IPS-18a (cell line): ENCODE results near the gene PDE4D.

Experiments
- H3K27ac ChIP-seq: one replicate; pipeline ENCODE4 v1.5.1; 2013; ENCODE audit warnings: low read length
- H3K27me3 ChIP-seq: one replicate; pipeline ENCODE4 v1.6.1; 2013; ENCODE audit warnings: mild to moderate bottlenecking, low read length; ENCODE audit not compliant: control insufficient read depth, insufficient read depth
- H3K36me3 ChIP-seq: one replicate; pipeline ENCODE4 v1.6.1; 2013; ENCODE audit warnings: low read depth, low read length; ENCODE audit not compliant: control insufficient read depth
- H3K4me1 ChIP-seq: one replicate; pipeline ENCODE4 v1.6.1; 2013; ENCODE audit warnings: low read depth, low read length; ENCODE audit not compliant: control insufficient read depth
- H3K4me3 ChIP-seq: one replicate; pipeline ENCODE4 v1.5.1; 2013; ENCODE audit warnings: low read length
- H3K9ac ChIP-seq: one replicate; pipeline ENCODE4 v1.6.1; 2013; ENCODE audit warnings: mild to moderate bottlenecking, low read length, moderate library complexity
- H3K9me3 ChIP-seq: one replicate; pipeline ENCODE4 v1.6.1; 2013; ENCODE audit warnings: low read depth, low read length; ENCODE audit not compliant: control insufficient read depth

The PDE4D gene

DNA sequence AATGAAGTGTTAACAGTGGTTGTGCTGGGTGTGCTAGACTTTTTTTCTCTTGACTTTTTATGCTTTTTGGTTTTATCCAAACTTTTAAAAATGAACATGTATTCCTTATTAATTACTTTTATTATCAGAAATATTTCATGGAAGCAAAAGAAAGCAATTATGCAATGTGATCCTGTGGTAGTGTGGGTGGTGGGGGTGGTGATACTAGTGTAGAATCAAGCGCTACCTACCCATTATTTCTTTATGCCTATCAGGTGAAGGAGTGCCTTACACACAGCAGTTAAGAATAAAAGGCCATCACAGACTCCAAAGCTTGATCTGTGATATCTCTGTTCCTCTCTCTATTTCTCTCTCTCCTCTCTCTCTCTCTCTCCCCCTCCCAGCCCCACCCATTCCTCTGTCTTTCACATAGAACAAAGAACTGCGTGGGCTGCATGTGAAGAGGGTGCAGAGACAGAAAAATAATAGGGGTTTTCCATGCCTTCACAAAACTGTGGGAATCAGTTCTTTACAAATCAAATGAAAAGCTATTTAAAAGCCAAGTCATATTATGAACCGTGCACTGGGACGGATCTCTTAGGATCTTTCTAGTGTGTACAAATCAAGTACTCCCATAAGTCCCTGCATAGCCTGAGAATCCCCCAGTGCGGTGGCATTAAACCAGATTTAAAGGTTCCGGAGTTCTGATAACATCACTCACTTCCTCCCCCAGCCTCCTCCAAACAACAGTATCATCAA, 959.5 kb downstream of the PDE4D start:
- Histone ChIP-seq H3K4me1 (no peaks in the 10 kb centered on the region), H3K27me3 (no peaks in the 10 kb centered on the region), H3K9ac (no peak overlapping the region), H3K36me3 (no peaks in the 10 kb centered on the region), H3K27ac (no peak overlapping the region), H3K4me3 (no peak overlapping the region), H3K9me3 (no peaks in the 10 kb centered on the region)

- peaks cover 11% of the 10 kb centered on the region for H3K4me1 ChIP-seq
Observed at GRCh38 chr5:58932057-58932612, 961.4 kb downstream of the PDE4D start.

GRCh38 chr5:58930520-58930919, 963.0 kb downstream of the PDE4D start:
- no peaks in the 10 kb centered on the region for H3K36me3 ChIP-seq
- H3K9me3 ChIP-seq = no peaks in the 10 kb centered on the region
- no peak overlapping the region for H3K4me3 ChIP-seq
- peaks cover 26% of the 10 kb centered on the region for H3K4me1 ChIP-seq
- no peak overlapping the region for H3K9ac ChIP-seq
- no peak overlapping the region for H3K27ac ChIP-seq
- H3K27me3 ChIP-seq = peaks cover 5% of the 10 kb centered on the region

More at GRCh38 chr5:58932057-58932612, 961.4 kb downstream of the PDE4D start:
- H3K9ac ChIP-seq = no peak overlapping the region
- H3K4me3 ChIP-seq = no peak overlapping the region
- H3K9me3 ChIP-seq = no peaks in the 10 kb centered on the region
- H3K27ac ChIP-seq = no peak overlapping the region
- no peaks in the 10 kb centered on the region for H3K36me3 ChIP-seq
- H3K27me3 ChIP-seq = peaks cover 2% of the 10 kb centered on the region

GRCh38 chr5:58929726-58930125, 963.8 kb downstream of the PDE4D start:
- H3K36me3 ChIP-seq = no peaks in the 10 kb centered on the region
- H3K4me3 ChIP-seq = no peak overlapping the region
- no peak overlapping the region for H3K9ac ChIP-seq
- peaks cover 7% of the 10 kb centered on the region for H3K27me3 ChIP-seq
- no peak overlapping the region for H3K27ac ChIP-seq
- H3K9me3 ChIP-seq = no peaks in the 10 kb centered on the region
- H3K4me1 ChIP-seq = peaks cover 26% of the 10 kb centered on the region

- Histone ChIP-seq H3K4me1 (peaks cover 33% of the 10 kb centered on the region), H3K9me3 (no peaks in the 10 kb centered on the region), H3K4me3 (no peak overlapping the region), H3K27me3 (peaks cover 18% of the 10 kb centered on the region), H3K27ac (no peak overlapping the region), H3K36me3 (no peaks in the 10 kb centered on the region), H3K9ac (no peak overlapping the region)
Observed at GRCh38 chr5:58927938-58928337, 965.6 kb downstream of the PDE4D start.

- Histone ChIP-seq H3K9ac (no peak overlapping the region), H3K27me3 (peaks cover 18% of the 10 kb centered on the region), H3K4me1 (peaks cover 33% of the 10 kb centered on the region), H3K36me3 (no peaks in the 10 kb centered on the region), H3K27ac (no peak overlapping the region), H3K4me3 (no peak overlapping the region), H3K9me3 (no peaks in the 10 kb centered on the region)
Observed at GRCh38 chr5:58927181-58927580, 966.3 kb downstream of the PDE4D start.

DNA sequence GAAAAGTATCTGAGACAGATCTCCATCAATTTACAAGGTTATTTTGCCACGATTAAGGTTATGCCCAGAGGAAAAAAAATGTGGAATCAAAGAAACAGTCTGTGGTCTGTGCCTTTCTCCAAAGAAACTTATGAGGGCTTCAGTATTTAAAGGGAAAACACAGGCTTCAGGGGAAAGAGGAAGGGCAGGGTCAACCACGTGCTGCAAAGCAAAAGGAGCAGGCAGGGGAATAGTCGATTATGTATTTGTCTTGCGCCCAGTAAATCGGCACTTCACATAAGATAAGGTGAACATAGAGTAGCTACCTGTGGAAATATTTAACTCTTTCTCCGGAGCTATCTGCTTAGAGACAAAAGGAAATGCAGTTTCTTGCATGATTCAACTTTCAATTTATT, 967.0 kb downstream of the PDE4D start:
- H3K9me3 ChIP-seq = no peaks in the 10 kb centered on the region
- H3K4me3 ChIP-seq = no peak overlapping the region
- peaks cover 33% of the 10 kb centered on the region for H3K4me1 ChIP-seq
- peaks cover 18% of the 10 kb centered on the region for H3K27me3 ChIP-seq
- no peak overlapping the region for H3K27ac ChIP-seq
- H3K9ac ChIP-seq = no peak overlapping the region
- H3K36me3 ChIP-seq = no peaks in the 10 kb centered on the region

DNA sequence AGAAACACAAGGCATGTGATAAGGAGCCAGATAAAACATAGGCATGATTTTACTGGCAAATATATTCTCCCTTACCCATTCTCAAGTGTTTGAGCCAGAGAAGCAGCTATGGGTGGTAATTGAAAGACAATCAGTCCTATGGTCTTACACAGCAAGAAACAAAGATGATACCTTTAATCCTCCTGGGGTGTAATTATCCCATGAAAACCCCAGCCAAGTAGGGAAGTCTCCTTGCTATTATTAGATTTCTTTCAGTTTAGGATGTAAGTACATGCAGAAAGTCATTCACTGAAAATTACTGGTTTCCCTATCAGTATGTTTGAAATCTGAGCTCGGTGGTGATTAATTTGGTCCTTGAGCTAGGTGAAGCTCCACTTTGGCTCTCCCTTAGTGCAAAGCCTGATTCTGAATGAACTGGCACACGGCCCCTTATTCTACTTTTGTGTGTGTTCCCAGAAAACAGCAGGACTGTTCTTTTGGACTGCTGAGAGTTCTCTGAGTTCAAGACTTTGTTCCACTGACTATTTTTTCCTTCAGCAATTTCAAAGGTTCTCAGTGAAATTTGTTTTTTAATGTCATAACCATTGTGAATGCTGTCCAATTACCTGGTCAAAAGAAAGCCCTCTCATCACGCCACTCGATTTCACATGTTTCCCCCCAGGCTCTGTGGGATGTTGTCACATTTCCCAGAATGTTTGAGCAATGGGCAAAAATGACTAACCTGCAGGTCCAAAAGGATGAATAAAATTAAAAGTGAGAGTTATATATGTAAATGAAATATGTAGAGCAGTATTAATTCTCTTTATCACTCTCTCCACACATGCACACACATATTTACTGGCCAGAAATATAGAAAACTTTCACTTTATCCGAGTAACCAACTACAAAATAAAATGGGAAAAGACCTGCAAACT, 967.6 kb downstream of the PDE4D start:
- Histone ChIP-seq H3K36me3 (no peaks in the 10 kb centered on the region), H3K27ac (no peak overlapping the region), H3K9me3 (no peaks in the 10 kb centered on the region), H3K9ac (no peak overlapping the region), H3K4me3 (no peak overlapping the region), H3K27me3 (peaks cover 19% of the 10 kb centered on the region), H3K4me1 (peaks cover 35% of the 10 kb centered on the region)

GRCh38 chr5:58924306-58924705, 969.2 kb downstream of the PDE4D start:
- Histone ChIP-seq H3K27ac (no peak overlapping the region), H3K9ac (no peak overlapping the region), H3K4me1 (peaks cover 49% of the 10 kb centered on the region), H3K36me3 (no peaks in the 10 kb centered on the region), H3K4me3 (no peak overlapping the region), H3K27me3 (peaks cover 27% of the 10 kb centered on the region), H3K9me3 (no peaks in the 10 kb centered on the region)

DNA sequence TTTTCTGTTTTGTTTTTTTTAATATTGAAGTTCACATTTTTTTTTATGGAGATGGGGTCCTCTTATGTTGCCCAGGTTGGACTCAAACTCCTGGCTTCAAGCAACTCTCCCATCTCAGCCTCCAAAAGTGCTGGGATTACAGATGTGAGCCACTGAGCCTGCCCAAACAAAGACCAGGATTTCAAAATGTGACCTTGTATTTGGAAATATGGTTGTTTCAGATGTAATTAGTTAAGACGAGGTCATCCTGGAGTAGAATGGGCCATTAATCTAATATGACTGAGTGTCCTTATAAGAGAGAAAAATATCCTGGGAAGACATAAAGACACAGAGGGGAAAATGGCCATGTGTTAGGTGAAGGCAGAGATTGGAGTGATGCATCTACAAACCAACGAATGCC, 970.2 kb downstream of the PDE4D start:
- Histone ChIP-seq H3K27ac (no peak overlapping the region), H3K9ac (no peak overlapping the region), H3K36me3 (no peaks in the 10 kb centered on the region), H3K4me3 (no peak overlapping the region), H3K27me3 (peaks cover 33% of the 10 kb centered on the region), H3K9me3 (no peaks in the 10 kb centered on the region), H3K4me1 (peaks cover 53% of the 10 kb centered on the region)

DNA sequence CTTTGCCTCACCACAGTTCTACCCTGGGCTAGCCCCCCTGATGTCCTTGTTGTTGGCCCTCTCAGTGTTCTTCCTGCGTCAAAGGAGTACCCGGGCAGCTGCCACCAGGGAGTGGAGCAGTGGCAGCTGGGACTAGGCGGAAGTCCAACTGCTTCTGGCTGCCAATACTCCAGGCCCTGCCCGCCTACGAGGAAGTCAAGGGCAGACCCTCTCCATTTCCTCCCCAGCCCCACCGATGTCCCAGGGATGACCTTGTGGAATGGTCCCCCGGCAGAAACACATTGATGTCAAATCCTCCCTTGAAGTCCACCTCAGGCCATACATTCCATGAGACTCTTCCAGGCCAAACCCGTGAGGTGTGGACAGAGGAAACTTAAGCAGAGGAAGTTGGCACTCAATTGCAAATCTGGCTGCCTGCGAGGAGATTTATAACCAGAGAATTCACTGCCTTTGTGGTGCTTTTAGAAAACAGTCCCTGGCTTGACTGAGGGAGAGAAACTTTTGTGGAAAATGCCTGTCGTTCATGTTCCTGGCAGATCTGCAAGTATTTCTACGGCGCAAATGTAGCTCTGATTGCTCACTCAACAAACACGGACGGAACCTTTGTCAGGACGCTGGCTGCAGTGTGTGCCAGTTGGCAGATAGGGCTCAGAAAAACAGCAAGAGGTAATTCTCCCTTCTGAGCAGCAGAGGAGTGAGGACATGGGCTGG, 970.9 kb downstream of the PDE4D start:
- no peaks in the 10 kb centered on the region for H3K36me3 ChIP-seq
- no peak overlapping the region for H3K27ac ChIP-seq
- no peak overlapping the region for H3K4me3 ChIP-seq
- peaks cover 47% of the 10 kb centered on the region for H3K4me1 ChIP-seq
- peaks cover 35% of the 10 kb centered on the region for H3K27me3 ChIP-seq
- H3K9me3 ChIP-seq = no peaks in the 10 kb centered on the region
- H3K9ac ChIP-seq = no peak overlapping the region
